GM20431 (cell line): Measurements from ENCODE around the gene SPINT1.

Source experiments
- in situ Hi-C: fragments of 300-500 bp; cut with MseI, MboI; formaldehyde crosslinking; loops from one replicate; pipeline ENCODE4 v1.15.0; 2020; ENCODE audit warnings: low sequenced_read_pairs; ENCODE audit not compliant: unreplicated experiment

Gene SPINT1

GRCh38 chr15:40826423-40827075 lies 17.3 kb upstream of the SPINT1 start:
- in situ Hi-C loops: no loop called here

- in situ Hi-C loops: no loop called here
These were observed 15.3 kb upstream of the SPINT1 start, which contains the start of gene PPP1R14D for GRCh38 chr15:40828447-40829036. TSS of gene PPP1R14D (minus strand) at chr15:40828708. CDS start at chr15:40828641, 67 bp downstream.

GRCh38 chr15:40829115-40829514 lies 14.7 kb upstream of the SPINT1 start:
- in situ Hi-C loops: no loop called here

GRCh38 chr15:40830884-40831283 lies 13.0 kb upstream of the SPINT1 start:
- in situ Hi-C loops: no loop called here

DNA sequence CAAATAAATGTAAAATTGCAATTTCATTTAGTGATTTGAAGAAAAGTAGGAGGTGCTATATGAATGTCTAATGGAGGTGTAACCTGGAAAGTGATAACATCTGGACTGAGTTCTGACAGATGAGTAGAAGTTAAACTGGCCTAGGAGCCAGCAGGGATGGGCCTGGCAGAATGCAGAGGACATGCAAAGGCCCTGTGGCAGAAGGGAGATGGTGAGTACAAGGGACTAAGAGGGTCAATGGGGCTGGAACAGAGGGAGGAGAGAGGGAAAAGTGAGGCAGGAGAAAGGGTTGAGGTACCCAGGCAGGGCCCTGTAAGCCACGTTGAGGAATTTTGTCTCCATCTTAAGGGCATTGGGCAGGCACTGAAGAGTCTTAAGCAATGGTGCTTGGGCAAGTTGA lies 12.0 kb upstream of the SPINT1 start:
- in situ Hi-C loops: no loop called here

DNA sequence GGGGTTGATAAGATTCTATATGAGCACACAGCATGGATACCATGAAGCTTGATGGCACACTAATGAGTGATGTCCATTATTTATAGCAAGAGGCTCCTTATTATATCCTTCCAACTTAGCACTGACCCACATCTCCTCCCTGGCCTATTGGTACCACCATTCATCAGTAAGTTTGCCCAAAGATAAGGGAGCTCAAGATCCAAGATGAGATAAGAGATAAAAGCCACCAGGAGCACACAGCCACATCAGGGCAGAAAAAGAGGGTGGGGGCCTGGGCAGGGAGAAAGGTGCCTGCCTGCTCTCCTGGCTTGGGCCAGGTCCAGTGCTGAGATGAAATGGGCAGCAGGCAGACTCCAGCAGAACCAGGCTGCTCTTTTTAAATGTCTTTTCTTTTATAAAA lies 10.9 kb upstream of the SPINT1 start:
- in situ Hi-C loops: no loop called here

- in situ Hi-C loops: no loop called here
These were observed 7.8 kb upstream of the SPINT1 start for GRCh38 chr15:40836020-40836419.

DNA sequence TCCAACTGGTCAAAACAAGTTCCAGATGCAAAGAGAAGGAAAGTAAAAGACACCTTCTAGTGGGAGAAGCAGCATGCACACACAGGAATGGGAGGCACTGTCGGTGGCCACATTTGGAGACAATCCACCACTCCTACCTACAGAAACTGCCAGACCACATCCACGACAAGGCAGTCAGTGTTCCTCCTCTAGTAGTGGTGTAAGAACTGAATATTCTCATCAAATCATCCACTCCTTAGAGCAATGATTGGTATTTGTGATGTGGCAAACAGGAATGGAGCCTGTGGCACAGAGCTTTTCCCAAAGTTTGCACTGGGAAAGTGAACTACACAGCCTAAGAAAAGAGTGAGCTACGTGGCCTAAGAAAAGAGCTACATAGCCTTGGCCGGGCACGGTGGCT lies 5.1 kb upstream of the SPINT1 start:
- in situ Hi-C loops: no loop called here

GRCh38 chr15:40841741-40842140 lies 2.1 kb upstream of the SPINT1 start:
- in situ Hi-C loops: no loop called here

DNA sequence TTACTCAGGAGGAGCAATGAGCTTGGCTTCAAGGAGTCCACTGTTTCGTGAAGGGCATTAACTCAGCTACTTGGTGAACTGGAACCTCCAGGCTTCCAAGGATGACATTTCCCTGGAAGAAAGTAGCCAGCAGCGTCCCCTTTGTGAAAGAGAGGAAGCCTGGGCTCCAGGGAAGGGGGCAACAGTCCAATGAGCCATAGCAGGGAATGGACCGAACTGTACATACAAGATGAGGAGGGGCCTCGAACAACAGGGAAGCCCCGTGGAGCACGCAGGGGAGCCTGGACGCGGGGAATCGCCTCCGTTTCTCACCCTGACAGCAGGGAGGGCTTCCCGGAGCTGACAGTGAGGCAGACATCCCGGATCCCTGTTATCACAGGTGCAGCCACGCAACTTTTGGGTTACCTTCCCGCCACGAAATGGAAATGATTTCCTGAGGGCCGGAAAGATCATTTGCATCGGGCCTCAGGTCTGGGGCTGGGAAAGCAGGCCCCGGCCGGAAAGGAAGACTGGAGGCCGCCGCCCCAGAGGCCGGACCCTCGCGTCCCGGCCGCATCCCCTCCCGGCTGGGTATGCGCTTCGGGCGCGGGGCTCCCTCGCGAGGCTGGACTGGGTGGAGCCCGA lies 475 bp upstream of the SPINT1 start:
- in situ Hi-C loops: no loop called here

GRCh38 chr15:40844696-40845030 lies 815 bp downstream of the SPINT1 start:
- in situ Hi-C loops: no loop called here

GRCh38 chr15:40845036-40845435 lies 1.2 kb downstream of the SPINT1 start:
- in situ Hi-C loops: no loop called here

- in situ Hi-C loops: no loop called here
These were observed 1.9 kb downstream of the SPINT1 start for GRCh38 chr15:40845511-40846284.

DNA sequence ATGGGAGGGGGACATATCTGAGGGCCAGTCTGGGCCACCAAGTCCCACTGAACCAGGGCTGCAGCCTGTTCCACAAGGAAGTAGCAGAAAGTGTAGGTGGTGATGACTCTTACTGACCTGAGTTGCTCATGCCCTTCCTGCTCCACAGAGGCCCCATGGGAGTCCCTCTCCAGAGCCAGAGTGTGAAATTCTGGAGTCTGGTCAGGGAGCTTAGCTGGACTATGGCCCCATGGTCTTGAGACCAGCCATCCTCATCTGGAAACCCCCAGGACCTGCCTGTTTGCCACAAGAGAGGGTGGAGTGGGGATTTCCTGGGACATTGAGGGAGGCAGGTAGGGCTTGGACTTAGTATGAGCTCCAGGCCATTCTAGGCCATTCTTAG lies 3.0 kb downstream of the SPINT1 start:
- in situ Hi-C loops: no loop called here

DNA sequence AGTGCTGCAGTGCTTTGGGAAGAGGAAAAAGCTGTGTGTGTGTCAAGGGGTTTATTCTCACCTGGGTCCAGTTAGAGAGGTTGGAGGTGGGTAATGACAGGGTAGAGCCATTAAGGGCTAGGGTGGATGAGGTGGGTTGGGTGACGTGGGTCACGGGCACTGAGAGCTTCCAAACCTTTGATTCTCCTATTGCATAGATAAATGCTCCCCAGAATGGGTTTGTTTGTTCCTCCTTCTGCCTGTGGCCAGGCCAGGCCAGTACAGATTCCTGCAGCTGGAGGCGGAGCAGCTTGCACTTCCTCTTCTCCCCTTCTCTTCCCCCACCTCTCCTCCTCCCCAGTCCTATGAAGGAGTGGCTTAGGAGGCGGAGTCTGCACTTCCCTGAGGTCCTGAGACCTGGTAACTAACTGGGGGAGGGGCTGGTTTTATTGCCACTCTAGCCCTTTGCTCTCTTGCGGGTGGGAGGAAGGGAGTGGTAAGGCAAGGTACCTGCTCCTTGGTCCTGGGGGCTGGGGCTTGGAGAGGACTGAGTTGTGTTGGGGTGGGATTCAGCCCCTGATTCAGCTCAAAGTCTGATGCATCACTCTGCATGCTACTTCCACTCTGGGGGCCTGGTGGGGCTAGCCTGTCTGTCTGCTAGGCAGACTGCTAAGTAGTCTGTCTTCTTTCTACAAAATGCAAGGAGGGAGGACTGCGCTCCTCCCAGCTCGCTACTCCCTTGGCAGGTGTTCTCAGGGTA lies 3.5 kb downstream of the SPINT1 start:
- in situ Hi-C loops: no loop called here

GRCh38 chr15:40850576-40851112 lies 6.8 kb downstream of the SPINT1 start:
- in situ Hi-C loops: no loop called here

GRCh38 chr15:40852529-40852928 lies 8.7 kb downstream of the SPINT1 start:
- in situ Hi-C loops: no loop called here

DNA sequence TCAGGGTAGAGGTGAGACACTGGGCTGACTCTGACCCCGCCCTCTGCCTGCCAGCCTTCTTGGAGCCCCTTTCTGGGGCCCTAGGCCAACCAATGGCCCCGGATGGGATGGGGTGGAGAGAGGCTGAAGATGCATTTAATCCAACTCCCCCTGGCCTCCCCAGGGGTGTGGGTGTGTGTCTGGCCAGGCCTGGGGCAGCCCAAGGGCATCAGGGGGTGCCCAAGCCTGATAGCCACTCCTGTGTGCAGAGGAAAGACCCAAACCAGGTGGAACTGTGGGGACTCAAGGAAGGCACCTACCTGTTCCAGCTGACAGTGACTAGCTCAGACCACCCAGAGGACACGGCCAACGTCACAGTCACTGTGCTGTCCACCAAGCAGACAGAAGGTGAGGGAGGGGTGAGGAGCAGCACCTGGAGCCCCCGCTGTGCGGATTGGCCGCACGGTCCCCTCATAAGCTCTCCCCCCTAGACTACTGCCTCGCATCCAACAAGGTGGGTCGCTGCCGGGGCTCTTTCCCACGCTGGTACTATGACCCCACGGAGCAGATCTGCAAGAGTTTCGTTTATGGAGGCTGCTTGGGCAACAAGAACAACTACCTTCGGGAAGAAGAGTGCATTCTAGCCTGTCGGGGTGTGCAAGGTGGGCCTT lies 9.5 kb downstream of the SPINT1 start:
- in situ Hi-C loops: no loop called here

DNA sequence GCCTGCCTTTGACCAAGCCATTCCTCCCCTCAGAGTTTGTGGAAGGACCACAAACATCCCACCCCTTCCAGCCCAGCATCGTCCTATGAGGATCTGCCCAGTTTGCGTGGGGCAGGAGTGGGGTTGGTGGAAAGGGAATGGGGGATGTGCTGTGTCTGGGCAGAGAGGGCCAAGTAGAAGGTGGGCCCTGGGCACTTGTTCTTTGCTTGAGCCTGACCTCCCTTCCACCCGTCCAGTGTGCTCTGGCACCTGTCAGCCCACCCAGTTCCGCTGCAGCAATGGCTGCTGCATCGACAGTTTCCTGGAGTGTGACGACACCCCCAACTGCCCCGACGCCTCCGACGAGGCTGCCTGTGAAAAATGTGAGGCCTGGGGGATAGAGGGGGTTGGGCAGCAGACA lies 10.3 kb downstream of the SPINT1 start:
- in situ Hi-C loops: no loop called here
